GM12873 (cell line): ENCODE data around the gene JOSD2.

ENCODE experiments used
- CTCF ChIP-seq: IDR thresholded peaks from 2 replicates; pipeline ENCODE4 v1.5.1; 2012; ENCODE audit warnings: low read depth, mild to moderate bottlenecking, moderate library complexity, low read length, control low read depth; ENCODE audit not compliant: insufficient read depth; ENCODE audit errors: missing control alignments

The JOSD2 gene

GRCh38 chr19:50511069-50511822 lies at the start of gene JOSD2:
JOSD2 (minus strand) TSS chr19:50511191; CDS start chr19:50510431, 760 bp downstream.
- TF ChIP-seq CTCF: no peak

GRCh38 chr19:50559636-50560035 lies 48.6 kb upstream of the JOSD2 start:
- TF ChIP-seq CTCF: no peak

GRCh38 chr19:50558449-50558848 lies 47.5 kb upstream of the JOSD2 start:
- no peak for TF ChIP-seq CTCF

GRCh38 chr19:50558039-50558438 lies 47.0 kb upstream of the JOSD2 start:
- TF ChIP-seq CTCF: no peak

- no peak for TF ChIP-seq CTCF
Measured at GRCh38 chr19:50557009-50557613, 46.1 kb upstream of the JOSD2 start.

GRCh38 chr19:50556282-50557008 lies 45.5 kb upstream of the JOSD2 start:
- TF ChIP-seq CTCF: peak; percentile 79

GRCh38 chr19:50555450-50556281 lies 44.7 kb upstream of the JOSD2 start:
- TF ChIP-seq CTCF: no peak
